Nephron progenitor cell (in vitro differentiated cells): ENCODE results near the gene C1orf35.
A peak's percentile ranks its signal among the peaks of the same experiment; 100 is the strongest.

Source experiments
- DNase-seq: peaks from one replicate; pipeline ENCODE4 v3.0.0; 2021
- H3K27ac Mint-ChIP-seq: 2 replicates; pipeline ENCODE4 v1.8.0; 2021; ENCODE audit warnings: mild to moderate bottlenecking, moderate library complexity, mixed read lengths
- H3K27me3 Mint-ChIP-seq: 2 replicates; pipeline ENCODE4 v1.8.0; 2021; ENCODE audit warnings: mild to moderate bottlenecking, low read depth, mixed read lengths; ENCODE audit not compliant: poor library complexity
- H3K36me3 Mint-ChIP-seq: 2 replicates; pipeline ENCODE4 v1.8.0; 2021; ENCODE audit warnings: low read depth, mixed read lengths
- H3K4me1 Mint-ChIP-seq: 2 replicates; pipeline ENCODE4 v1.8.0; 2021; ENCODE audit warnings: mixed read lengths
- H3K4me3 Mint-ChIP-seq: 2 replicates; pipeline ENCODE4 v1.8.0; 2021; ENCODE audit warnings: mild to moderate bottlenecking, moderate library complexity, mixed read lengths
- H3K9me3 Mint-ChIP-seq: 2 replicates; pipeline ENCODE4 v1.8.0; 2021; ENCODE audit warnings: mild to moderate bottlenecking, moderate library complexity, mixed read lengths
- TF ChIP-seq, protein P1 (sequence below): fragments of 200-600 bp; sonication (generic); IDR thresholded peaks from 2 replicates; pipeline ENCODE4 v1.5.0; 2021; ENCODE audit warnings: antibody characterized with exemption

Gene C1orf35

DNA sequence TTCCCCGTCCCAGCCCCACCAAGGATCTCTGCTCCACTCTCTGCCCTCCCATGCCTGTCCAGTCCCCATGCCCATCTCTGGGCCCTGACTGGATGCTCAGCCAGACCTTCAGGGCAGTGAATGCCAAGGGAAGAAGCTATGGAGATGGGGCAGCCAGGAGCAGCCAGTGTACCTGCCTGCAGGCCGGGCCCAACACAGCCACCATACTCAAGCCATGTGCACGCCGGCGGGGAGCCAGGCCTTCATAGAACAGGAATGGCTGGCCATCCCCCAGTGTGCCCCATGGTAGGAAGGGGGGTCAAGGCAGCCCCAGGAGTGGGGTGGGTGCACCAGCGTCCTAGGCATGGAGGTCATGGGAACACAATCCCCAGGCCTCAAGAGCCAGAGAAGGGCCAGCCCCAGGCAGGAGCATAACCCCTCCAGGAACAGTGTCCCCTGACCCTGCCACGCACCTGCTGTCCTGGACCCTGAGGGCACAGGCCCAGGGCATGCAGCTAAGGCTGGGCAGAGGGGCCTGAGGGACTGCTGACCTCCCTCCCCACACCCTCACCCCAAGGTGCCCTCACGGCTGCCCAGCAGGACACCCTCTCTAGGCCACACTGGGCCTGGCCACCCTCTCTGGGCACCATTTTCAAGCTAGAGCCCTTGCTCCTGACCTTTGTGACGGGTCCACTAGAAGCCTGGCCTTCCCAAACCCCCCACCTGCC, 40.9 kb downstream of the C1orf35 start:
- no peak for DNase-seq
- TF ChIP-seq, protein P1, sequence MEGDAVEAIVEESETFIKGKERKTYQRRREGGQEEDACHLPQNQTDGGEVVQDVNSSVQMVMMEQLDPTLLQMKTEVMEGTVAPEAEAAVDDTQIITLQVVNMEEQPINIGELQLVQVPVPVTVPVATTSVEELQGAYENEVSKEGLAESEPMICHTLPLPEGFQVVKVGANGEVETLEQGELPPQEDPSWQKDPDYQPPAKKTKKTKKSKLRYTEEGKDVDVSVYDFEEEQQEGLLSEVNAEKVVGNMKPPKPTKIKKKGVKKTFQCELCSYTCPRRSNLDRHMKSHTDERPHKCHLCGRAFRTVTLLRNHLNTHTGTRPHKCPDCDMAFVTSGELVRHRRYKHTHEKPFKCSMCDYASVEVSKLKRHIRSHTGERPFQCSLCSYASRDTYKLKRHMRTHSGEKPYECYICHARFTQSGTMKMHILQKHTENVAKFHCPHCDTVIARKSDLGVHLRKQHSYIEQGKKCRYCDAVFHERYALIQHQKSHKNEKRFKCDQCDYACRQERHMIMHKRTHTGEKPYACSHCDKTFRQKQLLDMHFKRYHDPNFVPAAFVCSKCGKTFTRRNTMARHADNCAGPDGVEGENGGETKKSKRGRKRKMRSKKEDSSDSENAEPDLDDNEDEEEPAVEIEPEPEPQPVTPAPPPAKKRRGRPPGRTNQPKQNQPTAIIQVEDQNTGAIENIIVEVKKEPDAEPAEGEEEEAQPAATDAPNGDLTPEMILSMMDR = no peak
- Mint-ChIP-seq H3K4me1 (peaks cover 12% of the 10 kb centered on the region), H3K27me3 (peaks cover 48% of the 10 kb centered on the region), H3K9me3 (peaks cover 12% of the 10 kb centered on the region), H3K36me3 (no peaks in the 10 kb centered on the region), H3K27ac (no peak overlapping the region), H3K4me3 (no peak overlapping the region)

DNA sequence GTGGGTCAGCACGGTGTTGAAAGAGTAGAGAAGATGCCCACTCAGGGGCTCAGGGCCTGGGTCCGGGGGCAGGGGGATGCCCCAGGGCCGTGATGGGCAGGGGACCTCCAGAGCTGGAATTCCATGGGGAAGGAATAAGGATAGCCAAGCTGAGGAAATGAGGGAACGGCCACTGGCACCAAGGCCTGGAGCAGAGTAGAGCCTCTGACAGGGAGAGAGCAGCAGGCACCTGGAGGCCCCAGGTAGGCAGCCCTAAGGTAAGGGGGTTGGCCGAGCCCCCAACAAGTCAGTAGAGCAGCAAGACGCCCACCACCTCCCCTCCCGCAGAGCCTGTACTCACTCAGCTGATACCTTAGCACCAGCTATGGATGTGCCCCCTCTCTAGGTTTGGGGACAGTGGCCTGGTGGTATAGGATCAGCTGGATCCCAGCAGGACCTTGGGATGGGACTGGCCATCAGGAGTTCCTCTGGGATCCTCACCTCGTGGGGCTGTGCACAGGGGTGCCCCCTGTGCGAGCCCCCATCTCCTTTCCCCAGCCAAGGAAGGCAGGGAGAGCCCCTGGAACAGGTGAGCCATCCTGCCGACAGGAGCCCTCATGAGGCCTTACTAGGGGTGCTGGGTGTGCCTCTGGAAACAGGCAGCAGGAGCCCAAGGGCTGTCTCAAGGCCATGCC, 41.6 kb downstream of the C1orf35 start:
- no peak for DNase-seq
- Mint-ChIP-seq H3K27ac (no peak overlapping the region), H3K36me3 (no peaks in the 10 kb centered on the region), H3K4me1 (peaks cover 9% of the 10 kb centered on the region), H3K27me3 (peaks cover 55% of the 10 kb centered on the region), H3K9me3 (peaks cover 17% of the 10 kb centered on the region), H3K4me3 (peak overlapping the region; percentile 68)
- TF ChIP-seq, protein P1 = no peak

DNA sequence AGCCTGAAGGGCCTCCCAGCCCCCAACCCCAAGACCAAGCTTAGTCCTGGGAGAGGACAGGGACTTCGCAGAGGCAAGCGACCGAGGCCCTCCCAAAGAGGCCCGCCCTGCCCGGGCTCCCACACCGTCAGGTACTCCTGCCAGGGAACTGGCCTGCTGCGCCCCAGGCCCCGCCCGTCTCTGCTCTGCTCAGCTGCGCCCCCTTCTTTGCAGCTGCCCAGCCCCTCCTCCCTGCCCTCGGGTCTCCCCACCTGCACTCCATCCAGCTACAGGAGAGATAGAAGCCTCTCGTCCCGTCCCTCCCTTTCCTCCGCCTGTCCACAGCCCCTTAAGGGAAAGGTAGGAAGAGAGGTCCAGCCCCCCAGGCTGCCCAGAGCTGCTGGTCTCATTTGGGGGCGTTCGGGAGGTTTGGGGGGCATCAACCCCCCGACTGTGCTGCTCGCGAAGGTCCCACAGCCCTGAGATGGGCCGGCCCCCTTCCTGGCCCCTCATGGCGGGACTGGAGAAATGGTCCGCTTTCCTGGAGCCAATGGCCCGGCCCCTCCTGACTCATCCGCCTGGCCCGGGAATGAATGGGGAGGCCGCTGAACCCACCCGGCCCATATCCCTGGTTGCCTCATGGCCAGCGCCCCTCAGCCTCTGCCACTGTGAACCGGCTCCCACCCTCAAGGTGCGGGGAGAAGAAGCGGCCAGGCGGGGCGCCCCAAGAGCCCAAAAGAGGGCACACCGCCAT, 42.5 kb downstream of the C1orf35 start:
- no peak overlapping the region for H3K27ac Mint-ChIP-seq
- H3K9me3 Mint-ChIP-seq = peaks cover 26% of the 10 kb centered on the region
- H3K36me3 Mint-ChIP-seq = no peaks in the 10 kb centered on the region
- TF ChIP-seq, protein P1 = no peak
- H3K4me3 Mint-ChIP-seq = peak overlapping the region; percentile 68
- peak; percentile 38 for DNase-seq
- peaks cover 6% of the 10 kb centered on the region for H3K4me1 Mint-ChIP-seq
- H3K27me3 Mint-ChIP-seq = peaks cover 65% of the 10 kb centered on the region

DNA sequence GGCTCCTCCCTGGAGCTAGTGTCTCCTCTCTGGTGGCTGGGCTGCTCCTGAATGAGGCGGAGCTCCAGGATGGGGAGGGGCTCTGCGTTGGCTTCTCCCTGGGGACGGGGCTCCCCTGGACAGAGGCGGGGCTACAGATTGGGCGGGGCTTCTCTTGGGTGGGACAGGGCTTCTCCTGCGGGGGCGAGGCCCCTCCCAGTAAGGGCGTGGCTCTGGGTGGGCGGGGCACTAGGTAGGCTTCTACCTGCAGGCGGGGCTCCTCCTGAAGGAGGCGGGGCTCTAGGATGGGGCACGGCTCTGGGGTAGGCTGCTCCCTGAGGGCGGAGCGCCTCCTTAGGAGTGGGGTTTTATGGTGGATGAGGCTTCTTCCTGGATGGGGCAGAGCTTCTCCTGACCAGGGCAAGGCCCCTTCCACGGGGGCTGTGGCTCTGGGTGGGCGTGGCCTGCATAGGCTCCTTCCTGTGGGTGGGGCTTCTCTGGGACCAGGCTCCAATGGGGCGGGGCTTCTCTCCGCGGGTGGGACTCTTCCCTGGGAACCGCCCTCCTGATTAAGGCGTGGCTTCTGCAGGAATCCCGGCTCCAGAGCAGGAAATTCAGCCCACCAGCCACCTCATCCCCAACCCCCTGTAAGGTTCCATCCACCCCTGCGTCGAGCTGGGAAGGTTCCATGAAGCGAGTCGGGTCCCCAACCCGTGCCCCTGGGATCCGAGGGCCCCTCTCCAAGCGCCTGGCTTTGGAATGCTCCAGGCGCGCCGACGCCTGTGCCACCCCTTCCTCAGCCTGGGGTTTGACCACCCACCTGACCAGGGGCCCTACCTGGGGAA, 43.3 kb downstream of the C1orf35 start:
- peaks cover 70% of the 10 kb centered on the region for H3K27me3 Mint-ChIP-seq
- peaks cover 30% of the 10 kb centered on the region for H3K9me3 Mint-ChIP-seq
- H3K36me3 Mint-ChIP-seq = no peaks in the 10 kb centered on the region
- H3K27ac Mint-ChIP-seq = no peak overlapping the region
- H3K4me3 Mint-ChIP-seq = peak overlapping the region; percentile 64
- TF ChIP-seq, protein P1 = no peak
- peak; percentile 94 for DNase-seq
- H3K4me1 Mint-ChIP-seq = peaks cover 6% of the 10 kb centered on the region

DNA sequence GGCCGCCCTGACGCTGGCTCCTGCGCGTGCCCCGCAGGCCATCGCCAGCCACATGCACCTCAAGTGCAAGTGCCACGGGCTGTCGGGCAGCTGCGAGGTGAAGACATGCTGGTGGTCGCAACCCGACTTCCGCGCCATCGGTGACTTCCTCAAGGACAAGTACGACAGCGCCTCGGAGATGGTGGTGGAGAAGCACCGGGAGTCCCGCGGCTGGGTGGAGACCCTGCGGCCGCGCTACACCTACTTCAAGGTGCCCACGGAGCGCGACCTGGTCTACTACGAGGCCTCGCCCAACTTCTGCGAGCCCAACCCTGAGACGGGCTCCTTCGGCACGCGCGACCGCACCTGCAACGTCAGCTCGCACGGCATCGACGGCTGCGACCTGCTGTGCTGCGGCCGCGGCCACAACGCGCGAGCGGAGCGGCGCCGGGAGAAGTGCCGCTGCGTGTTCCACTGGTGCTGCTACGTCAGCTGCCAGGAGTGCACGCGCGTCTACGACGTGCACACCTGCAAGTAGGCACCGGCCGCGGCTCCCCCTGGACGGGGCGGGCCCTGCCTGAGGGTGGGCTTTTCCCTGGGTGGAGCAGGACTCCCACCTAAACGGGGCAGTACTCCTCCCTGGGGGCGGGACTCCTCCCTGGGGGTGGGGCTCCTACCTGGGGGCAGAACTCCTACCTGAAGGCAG, 44.0 kb downstream of the C1orf35 start:
- Mint-ChIP-seq H3K27ac (no peak overlapping the region), H3K4me3 (peak overlapping the region; percentile 64), H3K4me1 (peaks cover 6% of the 10 kb centered on the region), H3K9me3 (peaks cover 37% of the 10 kb centered on the region), H3K36me3 (no peaks in the 10 kb centered on the region), H3K27me3 (peaks cover 73% of the 10 kb centered on the region)
- no peak for DNase-seq
- TF ChIP-seq, protein P1 = no peak
